HPDE6-E6E7 (cell line): Measurements from ENCODE around the gene C3.

Experiments used
- DNase-seq: peaks from one replicate; pipeline ENCODE4 v3.0.0; 2011; ENCODE audit warnings: missing footprints; ENCODE audit errors: extremely low spot score

C3 gene

DNA sequence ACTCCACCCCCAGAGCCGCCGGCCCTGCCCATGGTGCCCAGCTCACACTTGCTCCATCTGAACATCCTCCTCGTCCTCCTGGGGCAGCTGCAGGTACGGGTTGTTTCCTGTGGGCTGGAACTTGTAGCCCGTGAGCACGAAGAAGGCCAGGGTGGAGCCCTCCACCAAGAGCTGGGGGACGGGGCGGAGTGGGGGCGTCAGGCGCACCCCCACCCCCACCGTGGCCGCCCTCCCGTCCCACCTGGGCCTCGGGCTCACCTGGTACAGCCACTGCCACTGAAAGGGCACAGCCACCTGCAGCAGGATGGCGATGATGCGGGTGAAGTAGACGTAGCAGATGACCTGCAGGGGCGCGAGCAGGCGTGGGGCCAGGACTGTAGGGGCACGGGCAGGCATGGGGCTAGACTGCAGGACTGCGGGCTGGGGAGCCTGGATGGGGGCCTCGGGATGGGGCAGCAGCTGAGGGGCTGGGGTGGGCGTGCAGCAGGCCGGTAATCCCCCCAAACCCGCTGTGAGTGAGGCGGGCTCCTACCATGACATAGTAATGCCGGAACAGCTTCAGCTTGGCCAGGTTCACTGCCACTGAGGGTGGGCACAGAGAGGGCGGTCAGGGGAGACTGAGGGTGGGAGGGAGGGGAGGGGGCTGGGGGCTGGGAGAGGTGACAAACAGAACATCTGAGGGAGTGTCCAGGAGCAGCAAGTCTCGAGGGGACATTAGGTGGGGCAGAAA lies 10.7 kb upstream of the C3 start:
- no peak for DNase-seq

DNA sequence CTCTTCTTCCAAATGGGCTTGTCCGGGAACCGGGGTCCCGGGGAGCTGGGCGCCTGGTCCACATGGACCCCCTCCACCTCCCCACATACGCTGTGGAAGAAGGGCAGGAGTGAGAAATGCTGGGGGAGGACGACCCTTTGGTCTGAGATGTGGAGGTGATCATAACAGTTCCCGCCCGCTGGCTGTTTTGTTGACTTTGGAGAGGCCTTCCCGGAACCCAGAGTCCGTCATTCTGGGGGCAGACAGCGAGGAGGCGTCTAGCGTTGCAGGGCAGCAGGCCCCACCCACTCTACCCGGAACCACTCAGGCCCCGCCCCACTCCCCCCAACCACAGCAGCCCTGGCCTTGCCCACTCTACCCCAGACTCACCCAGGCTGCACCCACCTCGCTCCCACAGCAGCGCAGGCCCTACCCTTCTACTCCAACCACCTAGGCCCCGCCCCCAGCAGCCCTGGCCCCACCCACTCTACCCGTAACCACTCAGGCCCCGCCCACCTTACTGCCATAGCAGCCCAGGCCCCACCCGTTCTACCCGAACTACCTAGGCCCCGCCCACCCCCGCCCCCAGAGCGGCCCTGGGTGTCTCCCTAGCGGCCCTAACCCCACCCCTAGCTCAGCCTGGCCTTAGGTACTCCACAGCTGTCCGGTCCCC lies 9.8 kb upstream of the C3 start:
- no peak for DNase-seq

DNA sequence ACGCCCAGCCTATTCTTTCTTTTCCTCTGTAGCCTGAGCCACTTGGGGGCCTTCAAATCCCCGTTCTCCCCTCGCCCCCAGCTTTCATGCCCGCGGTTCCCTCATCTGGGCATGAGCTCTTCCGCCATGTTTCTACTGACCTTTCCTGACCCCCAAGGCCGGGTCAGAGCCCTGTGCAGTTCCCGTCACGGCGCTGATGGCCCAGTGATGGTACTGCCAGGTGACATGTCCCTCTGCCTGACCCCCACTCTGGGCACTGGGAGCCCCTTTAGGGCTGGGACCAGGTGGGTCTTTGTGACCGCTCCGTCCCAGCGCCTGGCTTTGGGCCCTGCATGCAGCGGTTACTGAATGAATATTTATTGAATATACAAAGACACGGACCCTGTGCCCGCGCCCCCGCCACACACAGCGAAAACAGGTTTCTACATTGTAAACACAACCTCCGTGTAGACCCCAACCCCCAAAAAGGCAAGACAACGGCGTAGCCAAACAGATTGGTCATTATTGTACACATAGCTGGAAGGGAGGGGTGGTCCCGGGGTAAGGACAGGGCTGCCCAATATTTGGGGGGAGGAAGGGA lies 9.2 kb upstream of the C3 start:
- DNase-seq = no peak

- no peak for DNase-seq
Observed at GRCh38 chr19:6728346-6728745, 7.9 kb upstream of the C3 start.

GRCh38 chr19:6725513-6726231 lies 5.2 kb upstream of the C3 start:
- no peak for DNase-seq

- DNase-seq = no peak
Observed at GRCh38 chr19:6724631-6725492, 4.4 kb upstream of the C3 start.

- no peak for DNase-seq
Observed at GRCh38 chr19:6723738-6724137, 3.3 kb upstream of the C3 start.

GRCh38 chr19:6723108-6723618 lies 2.7 kb upstream of the C3 start:
- no peak for DNase-seq

- no peak for DNase-seq
Observed at GRCh38 chr19:6721773-6722172, 1.3 kb upstream of the C3 start.

GRCh38 chr19:6721138-6721474 lies 656 bp upstream of the C3 start:
- DNase-seq = no peak

DNA sequence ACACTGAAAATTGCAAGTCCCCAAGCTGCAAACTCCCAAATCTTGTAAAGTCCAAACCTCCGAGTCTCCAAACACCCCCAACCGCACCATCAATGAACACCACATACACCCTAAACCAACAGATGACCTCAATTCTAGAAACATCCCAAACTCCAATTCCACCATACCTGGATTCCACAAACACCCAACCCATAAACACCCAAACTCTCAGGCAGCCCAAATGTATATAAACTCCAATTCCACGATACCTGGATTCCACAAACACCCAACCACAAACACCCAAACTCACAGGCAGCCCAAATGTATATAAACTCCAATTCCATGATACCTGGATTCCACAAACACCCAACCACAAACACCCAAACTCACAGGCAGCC lies 470 bp downstream of the C3 start:
- DNase-seq = no peak

GRCh38 chr19:6719540-6719861 lies 949 bp downstream of the C3 start:
- no peak for DNase-seq

GRCh38 chr19:6718741-6719539 lies 1.5 kb downstream of the C3 start:
- DNase-seq = no peak

- no peak for DNase-seq
Observed at GRCh38 chr19:6718111-6718740, 2.2 kb downstream of the C3 start.

- no peak for DNase-seq
Observed at GRCh38 chr19:6717441-6717971, 2.9 kb downstream of the C3 start.

GRCh38 chr19:6717036-6717435 lies 3.4 kb downstream of the C3 start:
- DNase-seq = no peak

- no peak for DNase-seq
Observed at GRCh38 chr19:6716610-6716970, 3.9 kb downstream of the C3 start.

- DNase-seq = no peak
Observed at GRCh38 chr19:6714749-6715555, 5.5 kb downstream of the C3 start.
